Sigmoid colon (tissue), 4 donors: ENCODE measurements around the gene FIBCD1.

Experiments used
- CTCF ChIP-seq, 4 experiments: fragments of 450-650 bp in 3 of 4; fragments of 200-600 bp in 1 of 4; IDR thresholded peaks; one replicate each; pipeline ENCODE4 v1.5.1; 2016 to 2019; ENCODE audit warnings: antibody characterized with exemption in 4 of 4, mild to moderate bottlenecking in 3 of 4, moderate library complexity in 2 of 4
- POLR2AphosphoS5 ChIP-seq, 4 donors: sonication (generic); formaldehyde crosslinking; IDR thresholded peaks; one replicate each; pipeline ENCODE4 v1.6.1; 2017; ENCODE audit warnings: antibody characterized with exemption in 4 of 4

GRCh38 chr9:130881516-130881915 lies 57.5 kb downstream of the FIBCD1 start:
- TF ChIP-seq CTCF (IDR thresholded peaks at IDR 0.05) (no peak), POLR2AphosphoS5 (IDR thresholded peaks at IDR 0.05) (no peak)
